RWPE1 (cell line): ENCODE results near the gene DRD3.

ENCODE experiments used
- CTCF ChIA-PET: fragments of 350-600 bp; sonication (Branson Sonifier 250); formaldehyde crosslinking; extraction: SDS; loops from one replicate; lab custom pipeline; 2021; lab: Yijun Ruan, JAX
- POLR2A ChIA-PET: fragments of 400-600 bp; formaldehyde crosslinking; extraction: SDS; loops from one replicate; lab custom pipeline; 2020; ENCODE audit warnings: antibody characterized with exemption; ENCODE audit not compliant: low non-redundant PET; lab: Yijun Ruan, JAX
- DNase-seq: peaks from one replicate; pipeline ENCODE4 v3.0.0; 2012; ENCODE audit warnings: low spot score
- H3K27ac ChIP-seq: fragments of 450-650 bp; 2 replicates; pipeline ENCODE4 v1.5.1; 2017
- CTCF ChIP-seq: fragments of 450-650 bp; conservative IDR thresholded peaks from 2 replicates; pipeline ENCODE4 v1.5.1; 2017; ENCODE audit warnings: low read depth, mild to moderate bottlenecking

DRD3 gene

GRCh38 chr3:114133947-114134346, 44.9 kb downstream of the DRD3 start:
- ChIA-PET CTCF (no interaction called here), POLR2A (no interaction called here)
- no peak for DNase-seq
- TF ChIP-seq CTCF = no peak
- no peak overlapping the region for H3K27ac ChIP-seq

- CTCF ChIA-PET = no interaction called here
- POLR2A ChIA-PET = no interaction called here
- no peak for DNase-seq
- H3K27ac ChIP-seq = no peak overlapping the region
- TF ChIP-seq CTCF = no peak
Observed at GRCh38 chr3:114132500-114132899, 46.4 kb downstream of the DRD3 start.

GRCh38 chr3:114128826-114129225, 50.0 kb downstream of the DRD3 start:
- no peak for DNase-seq
- H3K27ac ChIP-seq = no peak overlapping the region
- ChIA-PET POLR2A (no interaction called here), CTCF (no interaction called here)
- TF ChIP-seq CTCF = no peak

- POLR2A ChIA-PET = no interaction called here
- CTCF ChIA-PET = no interaction called here
- no peak for DNase-seq
- no peak overlapping the region for H3K27ac ChIP-seq
- TF ChIP-seq CTCF = no peak
Observed at GRCh38 chr3:114128231-114128630, 50.6 kb downstream of the DRD3 start.

- H3K27ac ChIP-seq = no peak overlapping the region
- DNase-seq = no peak
- CTCF ChIA-PET = interaction anchor here (0.5 kb wide), 1 partner anchor 560 kb away, joined by 3 read pairs; no protein-coding TSS in a partner anchor
Observed at GRCh38 chr3:114127517-114127916, 51.3 kb downstream of the DRD3 start.

GRCh38 chr3:114126461-114126860, 52.4 kb downstream of the DRD3 start:
- H3K27ac ChIP-seq = no peak overlapping the region
- no peak for DNase-seq
- TF ChIP-seq CTCF = no peak
- ChIA-PET POLR2A (no interaction called here), CTCF (no interaction called here)

More at GRCh38 chr3:114127517-114127916, 51.3 kb downstream of the DRD3 start:
- POLR2A ChIA-PET = no interaction called here
- no peak for TF ChIP-seq CTCF
